Pancreas (tissue), 10 donors: ENCODE data around the gene BRD2. TPM values are rescaled to one million over a fixed set of nuclear protein-coding genes. Genes with fewer than 3 reads are reported as not detected.

Experiments
- ATAC-seq, 4 donors: fragments of 200-7000 bp; cut with Tn5 transposase; one replicate each; pipeline versions ENCODE4 v1.8.0 to v1.9.1; 2020; ENCODE audit warnings: mild to moderate bottlenecking in 4 of 4, moderate library complexity in 4 of 4
- DNase-seq, 6 donors: peaks; one replicate each; pipeline ENCODE4 v3.0.0-alpha.2; 2020
- FAIRE-seq: peaks from 2 replicates; lab custom pipeline; 2012; peaks lifted over from hg19 to GRCh38; lab: Jason Lieb, UNC
- H3K27ac ChIP-seq, 4 donors: fragments of 200-600 bp; sonication (generic); 1 replicate in 3 of 4; 2 replicates in 1 of 4; pipeline versions ENCODE4 v1.5.0 to v1.8.0; 2020
- H3K27me3 ChIP-seq, 4 donors: fragments of 200-600 bp; one replicate each; pipeline ENCODE4 v1.8.0; 2021
- H3K36me3 ChIP-seq, 3 donors: fragments of 200-600 bp; sonication (generic) in 1 of 3; one replicate each; pipeline versions ENCODE4 v1.5.0 to v1.8.0; 2020 to 2021
- H3K4me1 ChIP-seq, 3 donors: fragments of 200-600 bp; one replicate each; pipeline ENCODE4 v1.8.0; 2021
- H3K4me3 ChIP-seq, 4 donors: fragments of 200-600 bp; sonication (generic) in 2 of 4; one replicate each; pipeline versions ENCODE4 v1.5.0 to v1.8.0; 2020 to 2021
- H3K9me3 ChIP-seq, 4 donors: fragments of 200-600 bp; one replicate each; pipeline ENCODE4 v1.8.0; 2021
- WGBS, 2 donors: extraction: QIAGEN DNeasy Blood & Tissue Kit; methylation state at CpG; one replicate each; pipeline ENCODE4 v1.1.7; 2013; 5-methylcytosine and 5-hydroxymethylcytosine counted together
- intact Hi-C, 3 donors: fragments of 100-400 bp; cut with DNase I; formaldehyde crosslinking; loops; one replicate each; pipeline versions ENCODE4 v1.11.1 to v1.14.2; 2022
- polyA plus RNA-seq, 2 donors: library from polyadenylated mRNA; stranded (reverse); fragments of 200-250 nt; gene quantifications; one replicate each; pipeline ENCODE4 v1.2.3, GENCODE V29; 2013
- total RNA-seq, 6 donors: library from RNA; stranded (reverse); fragmentation: NEBNext Ultra II Directional in 4 of 6; extraction: Animal tissue kit (Norgen Biotek cat#: 25700) in 4 of 6; gene quantifications; one replicate each; pipeline versions ENCODE4 v1.2.1 to v1.2.4, GENCODE V29; 2021 to 2023
- TF ChIP-seq, protein P1 (sequence below), 4 donors: fragments of 200-600 bp; sonication (generic) in 3 of 4; IDR thresholded peaks; one replicate each; pipeline versions ENCODE4 v1.5.0 to v1.8.0; 2021; ENCODE audit warnings: antibody characterized with exemption in 4 of 4
- donor health status: healthy with polysubstance abuse.
- donor health status: DM: no; HTN: no; CAD: no; lungs with moderate emphysema.
- donor health status: DM: no; HTN: no; CAD: no.
- donor health status: control.
- donor health status: control.
- donor health status: Bipolar disorder and iron deficiency.
- donor health status: DM: yes; HTN: yes; CAD: no.
- donor health status: DM: no; HTN: no; CAD: no.
- donor health status: DM: no; HTN: no; CAD: no.
- donor health status: DM: yes; HTN: yes; CAD: no.

Gene BRD2
- total and polyA plus RNA-seq, 8 donors: 50.5 to 128 (median 88.9) TPM

DNA sequence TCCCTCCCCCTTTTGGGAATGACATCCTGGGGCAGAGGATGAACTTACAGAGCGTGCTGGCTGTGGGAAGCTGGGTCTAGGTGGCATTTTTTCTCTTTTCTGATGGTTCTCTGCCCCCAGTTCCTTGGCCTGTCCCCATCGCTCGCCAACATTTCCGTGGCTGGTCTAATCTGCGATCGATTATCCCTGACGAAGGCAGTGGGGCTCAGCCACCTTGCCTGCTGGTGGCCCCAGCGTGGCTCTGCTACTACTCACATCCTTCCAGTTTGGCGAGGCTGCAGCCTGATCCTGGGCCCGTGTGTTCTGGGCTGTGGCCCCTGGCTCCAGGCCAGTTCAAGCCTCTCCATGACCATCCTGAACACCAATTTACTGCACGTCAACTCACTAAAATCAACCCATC, 47.4 kb downstream of the BRD2 start:
- Histone ChIP-seq H3K27me3 (no peaks in the 10 kb centered on the region), H3K36me3 (no peaks in the 10 kb centered on the region), H3K4me1 (peaks cover 0 to 11% (median 9%) of the 10 kb centered on the region in 3 donors), H3K4me3 (no peak overlapping the region), H3K27ac (no peak overlapping the region), H3K9me3 (no peaks in the 10 kb centered on the region)
- TF ChIP-seq, protein P1, sequence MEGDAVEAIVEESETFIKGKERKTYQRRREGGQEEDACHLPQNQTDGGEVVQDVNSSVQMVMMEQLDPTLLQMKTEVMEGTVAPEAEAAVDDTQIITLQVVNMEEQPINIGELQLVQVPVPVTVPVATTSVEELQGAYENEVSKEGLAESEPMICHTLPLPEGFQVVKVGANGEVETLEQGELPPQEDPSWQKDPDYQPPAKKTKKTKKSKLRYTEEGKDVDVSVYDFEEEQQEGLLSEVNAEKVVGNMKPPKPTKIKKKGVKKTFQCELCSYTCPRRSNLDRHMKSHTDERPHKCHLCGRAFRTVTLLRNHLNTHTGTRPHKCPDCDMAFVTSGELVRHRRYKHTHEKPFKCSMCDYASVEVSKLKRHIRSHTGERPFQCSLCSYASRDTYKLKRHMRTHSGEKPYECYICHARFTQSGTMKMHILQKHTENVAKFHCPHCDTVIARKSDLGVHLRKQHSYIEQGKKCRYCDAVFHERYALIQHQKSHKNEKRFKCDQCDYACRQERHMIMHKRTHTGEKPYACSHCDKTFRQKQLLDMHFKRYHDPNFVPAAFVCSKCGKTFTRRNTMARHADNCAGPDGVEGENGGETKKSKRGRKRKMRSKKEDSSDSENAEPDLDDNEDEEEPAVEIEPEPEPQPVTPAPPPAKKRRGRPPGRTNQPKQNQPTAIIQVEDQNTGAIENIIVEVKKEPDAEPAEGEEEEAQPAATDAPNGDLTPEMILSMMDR (IDR thresholded peaks at IDR 0.05): no peak
- intact Hi-C loops: no loop called here
- 57 to 69% methylated on average over 11 of the region's 11 CpGs for WGBS, 2 donors
- ATAC-seq: no peak
- no peak for FAIRE-seq
- no peak for DNase-seq

GRCh38 chr6:33017018-33017417, 48.6 kb downstream of the BRD2 start:
- Histone ChIP-seq H3K27ac (peak overlapping the region in 2 of 4 donors; percentile 84 to 86), H3K4me1 (peaks cover 0 to 11% (median 9%) of the 10 kb centered on the region in 3 donors), H3K36me3 (no peaks in the 10 kb centered on the region), H3K4me3 (no peak overlapping the region), H3K9me3 (no peaks in the 10 kb centered on the region), H3K27me3 (no peaks in the 10 kb centered on the region)
- WGBS, 2 donors: 63 to 67% methylated on average over 4 of the region's 4 CpGs
- ATAC-seq (no peak), DNase-seq (no peak), FAIRE-seq (no peak)
- intact Hi-C loops: no loop called here
- TF ChIP-seq, protein P1 (IDR thresholded peaks at IDR 0.05): no peak

GRCh38 chr6:33017694-33018353, 49.4 kb downstream of the BRD2 start:
- peak in 1 of 4 donors; percentile 15 for ATAC-seq
- 72 to 78% methylated on average over 3 of the region's 3 CpGs for WGBS, 2 donors
- peak overlapping the region in 3 of 4 donors; percentile 64 to 86 (median 84) for H3K27ac ChIP-seq
- H3K27me3 ChIP-seq: no peaks in the 10 kb centered on the region
- H3K9me3 ChIP-seq: no peaks in the 10 kb centered on the region
- no peak overlapping the region for H3K4me3 ChIP-seq
- no peak for FAIRE-seq
- intact Hi-C loops: no loop called here
- TF ChIP-seq, protein P1 (IDR thresholded peaks at IDR 0.05): no peak
- peaks cover 0 to 11% (median 9%) of the 10 kb centered on the region in 3 donors for H3K4me1 ChIP-seq
- no peaks in the 10 kb centered on the region for H3K36me3 ChIP-seq
- DNase-seq: no peak

GRCh38 chr6:33018418-33018817, 50.0 kb downstream of the BRD2 start:
- Histone ChIP-seq H3K27ac (peak overlapping the region in 3 of 4 donors; percentile 64 to 86 (median 84)), H3K9me3 (no peaks in the 10 kb centered on the region), H3K4me1 (peaks cover 0 to 11% (median 9%) of the 10 kb centered on the region in 3 donors), H3K36me3 (no peaks in the 10 kb centered on the region), H3K27me3 (no peaks in the 10 kb centered on the region), H3K4me3 (no peak overlapping the region)
- DNase-seq: no peak
- peak; percentile 32 for FAIRE-seq
- intact Hi-C loops: no loop called here
- TF ChIP-seq, protein P1 (IDR thresholded peaks at IDR 0.05): no peak
- ATAC-seq: no peak

DNA sequence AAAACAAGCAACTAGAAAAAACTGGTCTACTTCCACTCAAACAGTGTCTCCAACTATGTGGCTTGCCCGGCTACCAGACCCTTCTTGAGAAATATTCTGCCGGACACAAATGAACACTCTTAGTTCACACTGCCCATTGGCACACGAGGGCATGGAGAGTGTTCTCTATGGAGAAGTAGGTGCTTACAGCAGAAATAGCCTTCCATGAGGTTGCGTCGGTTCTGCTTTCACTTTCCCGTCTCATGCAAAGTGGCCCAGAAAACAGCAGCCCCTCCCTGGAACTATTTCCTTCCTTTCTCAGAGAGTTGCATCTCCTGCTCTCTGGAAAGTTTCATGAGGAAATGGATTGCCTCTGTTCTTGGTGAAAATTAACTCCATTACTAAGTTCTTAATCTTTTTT, 50.5 kb downstream of the BRD2 start:
- WGBS, 2 donors: 5 to 10% methylated on average over 6 of the region's 6 CpGs
- DNase-seq: peak in 3 of 6 donors; percentile 41 to 73 (median 44)
- Histone ChIP-seq H3K4me3 (peak overlapping the region in 1 of 4 donors; percentile 24), H3K9me3 (no peaks in the 10 kb centered on the region), H3K4me1 (peaks cover 0 to 11% (median 9%) of the 10 kb centered on the region in 3 donors), H3K27me3 (no peaks in the 10 kb centered on the region), H3K27ac (peak overlapping the region in 3 of 4 donors; percentile 64 to 86 (median 84)), H3K36me3 (no peaks in the 10 kb centered on the region)
- ATAC-seq: peak; percentile 47 to 88 (median 86)
- TF ChIP-seq, protein P1 (IDR thresholded peaks at IDR 0.05): no peak
- peak; percentile 26 for FAIRE-seq
- intact Hi-C loops: no loop called here
